Liver (tissue), 9 donors: ENCODE measurements around the gene COL10A1. TPM values are rescaled to one million over a fixed set of nuclear protein-coding genes. Genes with fewer than 3 reads are reported as not detected.

Experiments used
- DNase-seq: peaks from one replicate; pipeline ENCODE4 v3.0.0-alpha.2; 2017; ENCODE audit warnings: low spot score
- H3K27ac ChIP-seq, 2 donors: one replicate each; pipeline ENCODE4 v1.7.0; 2013; ENCODE audit warnings: inconsistent platforms in 2 of 2, low read length in 2 of 2, control low read depth in 1 of 2, low read depth in 1 of 2, mild to moderate bottlenecking in 1 of 2
- H3K27me3 ChIP-seq, 4 donors: one replicate each; pipeline versions ENCODE4 v1.6.1 to v1.7.0; 2013; ENCODE audit warnings: low read length in 3 of 4, inconsistent platforms in 1 of 4, mild to moderate bottlenecking in 1 of 4, moderate library complexity in 1 of 4; ENCODE audit not compliant: control insufficient read depth in 4 of 4, insufficient read depth in 4 of 4
- H3K36me3 ChIP-seq, 4 donors: one replicate each; pipeline versions ENCODE4 v1.6.1 to v1.7.0; 2013; ENCODE audit warnings: low read length in 3 of 4, mild to moderate bottlenecking in 3 of 4, low read depth in 1 of 4, moderate library complexity in 1 of 4; ENCODE audit not compliant: control insufficient read depth in 4 of 4, insufficient read depth in 3 of 4
- H3K4me1 ChIP-seq, 4 donors: one replicate each; pipeline versions ENCODE4 v1.6.1 to v1.7.0; 2013; ENCODE audit warnings: low read length in 3 of 4, mild to moderate bottlenecking in 3 of 4, moderate library complexity in 1 of 4; ENCODE audit not compliant: control insufficient read depth in 4 of 4, insufficient read depth in 4 of 4
- H3K4me3 ChIP-seq, 3 donors: one replicate each; pipeline versions ENCODE4 v1.6.1 to v1.7.0; 2013; ENCODE audit warnings: low read length in 3 of 3, control low read depth in 1 of 3, low read depth in 1 of 3, mild to moderate bottlenecking in 1 of 3
- H3K9ac ChIP-seq, 2 donors: one replicate each; pipeline ENCODE4 v1.7.0; 2013; ENCODE audit warnings: low read length in 2 of 2, mild to moderate bottlenecking in 2 of 2, moderate library complexity in 2 of 2, control low read depth in 1 of 2, low read depth in 1 of 2
- H3K9me3 ChIP-seq, 4 donors: one replicate each; pipeline versions ENCODE4 v1.6.1 to v1.7.0; 2013; ENCODE audit warnings: low read length in 3 of 4; ENCODE audit not compliant: control insufficient read depth in 4 of 4
- ATF3 ChIP-seq: IDR thresholded peaks from 2 replicates; pipeline ENCODE4 v1.6.1; 2016; ENCODE audit warnings: antibody characterized with exemption
- CTCF ChIP-seq: fragments of 150-350 bp; IDR thresholded peaks from 2 replicates; pipeline ENCODE4 v1.5.1; 2017; ENCODE audit warnings: improper control_type of control experiment, low read depth, low read length; ENCODE audit not compliant: missing input control
- EGR1 ChIP-seq, 2 donors: IDR thresholded peaks; 2 replicates each; pipeline ENCODE4 v1.6.1; 2016 to 2018; ENCODE audit warnings: antibody characterized with exemption in 2 of 2, low read depth in 2 of 2
- GABPA ChIP-seq, 2 donors: IDR thresholded peaks in 1 of 2; conservative IDR thresholded peaks in 1 of 2; 2 replicates each; pipeline ENCODE4 v1.6.1; 2016; ENCODE audit warnings: antibody characterized with exemption in 2 of 2, mild to moderate bottlenecking in 1 of 2, moderate library complexity in 1 of 2
- HNF4A ChIP-seq, 2 donors: conservative IDR thresholded peaks; 2 replicates each; pipeline ENCODE4 v1.6.1; 2016; ENCODE audit warnings: antibody characterized with exemption in 2 of 2, mild to moderate bottlenecking in 2 of 2
- HNF4G ChIP-seq: IDR thresholded peaks from 2 replicates; pipeline ENCODE4 v1.6.1; 2016; ENCODE audit warnings: antibody characterized with exemption
- JUND ChIP-seq, 2 donors: IDR thresholded peaks; 2 replicates each; pipeline ENCODE4 v1.6.1; 2016; ENCODE audit warnings: antibody characterized with exemption in 2 of 2
- MAX ChIP-seq: IDR thresholded peaks from 2 replicates; pipeline ENCODE4 v1.6.1; 2016; ENCODE audit warnings: antibody characterized with exemption
- NR2F2 ChIP-seq: IDR thresholded peaks from 2 replicates; pipeline ENCODE4 v1.6.1; 2016; ENCODE audit warnings: antibody characterized with exemption
- RAD21 ChIP-seq, 2 donors: IDR thresholded peaks; 2 replicates each; pipeline ENCODE4 v1.6.1; 2016; ENCODE audit warnings: antibody characterized with exemption in 2 of 2, mild to moderate bottlenecking in 2 of 2
- REST ChIP-seq: IDR thresholded peaks from 2 replicates; pipeline ENCODE4 v1.6.1; 2016; ENCODE audit warnings: antibody characterized with exemption, mild to moderate bottlenecking
- RXRA ChIP-seq, 2 donors: IDR thresholded peaks; 2 replicates each; pipeline ENCODE4 v1.6.1; 2017 to 2018; ENCODE audit warnings: antibody characterized with exemption in 2 of 2, mild to moderate bottlenecking in 1 of 2
- SP1 ChIP-seq: IDR thresholded peaks from 2 replicates; pipeline ENCODE4 v1.6.1; 2018; ENCODE audit warnings: antibody characterized with exemption, mild to moderate bottlenecking
- TAF1 ChIP-seq: conservative IDR thresholded peaks from 2 replicates; pipeline ENCODE4 v1.6.1; 2016; ENCODE audit warnings: antibody characterized with exemption, mild to moderate bottlenecking
- YY1 ChIP-seq: IDR thresholded peaks from 2 replicates; pipeline ENCODE4 v1.6.1; 2016; ENCODE audit warnings: antibody characterized with exemption, mild to moderate bottlenecking
- ZBTB33 ChIP-seq: IDR thresholded peaks from 2 replicates; pipeline ENCODE4 v1.6.1; 2016; ENCODE audit warnings: antibody characterized with exemption
- WGBS: extraction: QIAGEN DNeasy Blood & Tissue Kit; methylation state at CpG from one replicate; pipeline ENCODE4 v1.1.7; 2013; 5-methylcytosine and 5-hydroxymethylcytosine counted together
- polyA plus RNA-seq, 2 donors: library from polyadenylated mRNA; stranded (reverse) in 1 of 2; unstranded in 1 of 2; fragments of 200-250 nt in 1 of 2; fragments of >200 nt in 1 of 2; fragmentation: Nextera tagmentation in 1 of 2; extraction: Ambion mirVana in 1 of 2; gene quantifications; one replicate each; pipeline versions ENCODE4 v1.2.1 to v1.2.3, GENCODE V29; 2013 to 2015
- total RNA-seq, 2 donors: library from RNA; depleted of rRNA; stranded (reverse); fragments of >200 nt; gene quantifications; one replicate each; pipeline ENCODE4 v1.2.3, GENCODE V29; 2014
- donor health status: healthy.
- donor health status: healthy.
- donor health status: healthy.
- donor health status: healthy.
- donor health status: healthy.

Gene COL10A1
- total and polyA plus RNA-seq, 4 donors, result 0.01 to 0.15 TPM; not detected in 2

GRCh38 chr6:116078522-116078921 is 47.4 kb downstream of the COL10A1 start:
- H3K9ac ChIP-seq, result no peak overlapping the region
- 83% methylated on average over 3 of the region's 3 CpGs for WGBS

GRCh38 chr6:116074732-116075390 is 51.1 kb downstream of the COL10A1 start:
- no peak overlapping the region for H3K27ac ChIP-seq
- no peak for DNase-seq
- H3K36me3 ChIP-seq, result no peaks in the 10 kb centered on the region
- peaks cover 0 to 4% (median 0%) of the 10 kb centered on the region in 4 donors for H3K4me1 ChIP-seq
- no peak overlapping the region for H3K4me3 ChIP-seq
- 98% methylated on average over 2 of the region's 2 CpGs for WGBS
- no peaks in the 10 kb centered on the region for H3K27me3 ChIP-seq
- H3K9me3 ChIP-seq, result no peaks in the 10 kb centered on the region
- no peak overlapping the region for H3K9ac ChIP-seq
- TF ChIP-seq RXRA (IDR thresholded peaks at IDR 0.05) (no peak), RAD21 (IDR thresholded peaks at IDR 0.05) (no peak), HNF4A (conservative IDR thresholded peaks at IDR 0.05) (no peak), NR2F2 (no peak), ZBTB33 (no peak), EGR1 (IDR thresholded peaks at IDR 0.05; ENCODE audit: low read depth in 2 of 2) (no peak), GABPA (IDR thresholded peaks at IDR 0.05 in 1 of 2, conservative IDR thresholded peaks at IDR 0.05 in 1 of 2) (no peak), CTCF (no peak), YY1 (no peak), MAX (no peak), ATF3 (no peak), TAF1 (no peak), HNF4G (no peak), SP1 (no peak), JUND (IDR thresholded peaks at IDR 0.05) (no peak), REST (no peak)

More at GRCh38 chr6:116078522-116078921, 47.4 kb downstream of the COL10A1 start:
- TF ChIP-seq REST, result no peak
- TF ChIP-seq NR2F2, result no peak
- Histone ChIP-seq H3K9me3 (no peaks in the 10 kb centered on the region), H3K27me3 (no peaks in the 10 kb centered on the region), H3K4me3 (no peak overlapping the region), H3K4me1 (peaks cover 0 to 12% (median 1%) of the 10 kb centered on the region in 4 donors), H3K27ac (no peak overlapping the region), H3K36me3 (no peaks in the 10 kb centered on the region)
- DNase-seq, result no peak
